GM10266 (cell line): Measurements from ENCODE around the gene SMIM24.

Source experiments
- DNase-seq: peaks from one replicate; pipeline ENCODE4 v3.0.0; 2012; ENCODE audit errors: extremely low spot score
- CTCF ChIP-seq: IDR thresholded peaks from 2 replicates; pipeline ENCODE4 v1.5.1; 2012; ENCODE audit warnings: mild to moderate bottlenecking, low read depth; ENCODE audit not compliant: control insufficient read depth, insufficient read depth; ENCODE audit errors: missing control alignments

Gene SMIM24

GRCh38 chr19:3493651-3494050, 13.3 kb upstream of the SMIM24 start:
- no peak for TF ChIP-seq CTCF
- DNase-seq, result no peak

GRCh38 chr19:3492919-3493318, 12.6 kb upstream of the SMIM24 start:
- TF ChIP-seq CTCF, result no peak
- no peak for DNase-seq

- TF ChIP-seq CTCF, result no peak
- no peak for DNase-seq
These were observed 12.0 kb upstream of the SMIM24 start for GRCh38 chr19:3492131-3492839.

- DNase-seq, result no peak
- no peak for TF ChIP-seq CTCF
These were observed 11.2 kb upstream of the SMIM24 start for GRCh38 chr19:3491396-3492119.

GRCh38 chr19:3483226-3483628, 2.9 kb upstream of the SMIM24 start, which contains the start of gene SMIM44:
SMIM44 (minus strand) TSS chr19:3483441; CDS start chr19:3483403, 38 bp downstream.
- TF ChIP-seq CTCF, result no peak
- DNase-seq, result no peak

GRCh38 chr19:3482507-3483225, 2.3 kb upstream of the SMIM24 start:
- no peak for TF ChIP-seq CTCF
- DNase-seq, result no peak
